ENCODE data around the gene TBX15. TPM values are rescaled to one million over a fixed set of nuclear protein-coding genes. Genes with fewer than 3 reads are reported as not detected.

The TBX15 gene
- total and polyA plus RNA-seq, 4 donors = 0.07 to 0.31 (median 0.24) TPM

DNA sequence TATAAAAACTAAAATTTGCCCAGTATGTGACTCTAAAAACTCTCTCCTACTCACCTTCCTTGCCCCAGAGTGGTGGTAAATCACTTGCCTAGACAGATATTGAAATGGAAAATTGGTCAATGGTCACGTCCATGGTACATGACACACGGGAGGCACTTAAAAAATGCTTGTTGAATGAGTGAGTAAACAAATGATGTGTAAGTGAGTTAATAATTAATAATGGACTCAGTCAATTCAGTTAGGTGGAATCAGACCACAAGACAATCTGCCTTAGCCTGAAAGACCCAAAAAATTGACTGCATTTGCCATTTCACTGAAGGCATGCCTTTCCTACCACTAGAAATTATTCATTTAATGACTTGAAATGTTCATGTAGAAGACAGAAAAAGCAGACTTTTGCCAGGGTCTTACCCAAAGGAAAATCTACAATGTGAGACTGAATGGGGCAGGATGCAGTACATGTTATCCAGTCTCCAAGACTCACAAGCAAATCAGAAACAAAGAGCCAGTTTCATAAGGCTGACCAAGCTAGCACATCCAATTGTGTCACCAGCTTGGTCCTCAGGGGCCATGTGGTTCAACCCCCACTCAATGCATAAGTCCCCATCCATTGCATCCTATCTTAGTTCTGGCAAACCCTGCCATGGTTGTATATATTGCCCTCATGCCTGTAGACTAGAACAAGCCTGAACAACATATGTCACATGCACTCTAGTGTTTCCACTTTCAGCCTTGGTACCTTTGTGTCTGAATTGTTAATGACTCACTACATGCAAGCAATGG is 73.6 kb downstream of the TBX15 start:
- H3K4me3 ChIP-seq = no peak overlapping the region
- H3K9ac ChIP-seq (ENCODE audit: insufficient read depth in 1 of 2, low read length in 2 of 2) = no peak overlapping the region
- 39 to 67% methylated on average over 2 of the region's 2 CpGs for WGBS, 2 donors
- TF ChIP-seq, protein P1, sequence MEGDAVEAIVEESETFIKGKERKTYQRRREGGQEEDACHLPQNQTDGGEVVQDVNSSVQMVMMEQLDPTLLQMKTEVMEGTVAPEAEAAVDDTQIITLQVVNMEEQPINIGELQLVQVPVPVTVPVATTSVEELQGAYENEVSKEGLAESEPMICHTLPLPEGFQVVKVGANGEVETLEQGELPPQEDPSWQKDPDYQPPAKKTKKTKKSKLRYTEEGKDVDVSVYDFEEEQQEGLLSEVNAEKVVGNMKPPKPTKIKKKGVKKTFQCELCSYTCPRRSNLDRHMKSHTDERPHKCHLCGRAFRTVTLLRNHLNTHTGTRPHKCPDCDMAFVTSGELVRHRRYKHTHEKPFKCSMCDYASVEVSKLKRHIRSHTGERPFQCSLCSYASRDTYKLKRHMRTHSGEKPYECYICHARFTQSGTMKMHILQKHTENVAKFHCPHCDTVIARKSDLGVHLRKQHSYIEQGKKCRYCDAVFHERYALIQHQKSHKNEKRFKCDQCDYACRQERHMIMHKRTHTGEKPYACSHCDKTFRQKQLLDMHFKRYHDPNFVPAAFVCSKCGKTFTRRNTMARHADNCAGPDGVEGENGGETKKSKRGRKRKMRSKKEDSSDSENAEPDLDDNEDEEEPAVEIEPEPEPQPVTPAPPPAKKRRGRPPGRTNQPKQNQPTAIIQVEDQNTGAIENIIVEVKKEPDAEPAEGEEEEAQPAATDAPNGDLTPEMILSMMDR (IDR thresholded peaks at IDR 0.05; ENCODE audit: control extremely low read depth, extremely low read depth) = no peak
- no peaks in the 10 kb centered on the region for H3K27me3 ChIP-seq (ENCODE audit: control insufficient read depth in 3 of 3, insufficient read depth in 3 of 3, low read length in 2 of 3)
- DNase-seq (no peak), ATAC-seq (ENCODE audit: insufficient read depth, low FRiP score) (no peak)
- no peak overlapping the region for H3K27ac ChIP-seq (ENCODE audit: low read depth in 1 of 2, low read length in 1 of 2)
- H3K4me1 ChIP-seq (ENCODE audit: control insufficient read depth in 5 of 5, insufficient read depth in 5 of 5, low read length in 5 of 5) = no peaks in the 10 kb centered on the region
- H3K9me3 ChIP-seq (ENCODE audit: control insufficient read depth in 4 of 4, insufficient read depth in 3 of 4, low read length in 3 of 4) = no peaks in the 10 kb centered on the region
- H3K36me3 ChIP-seq (ENCODE audit: control insufficient read depth in 4 of 4, insufficient read depth in 4 of 4, low read length in 4 of 4) = no peaks in the 10 kb centered on the region

DNA sequence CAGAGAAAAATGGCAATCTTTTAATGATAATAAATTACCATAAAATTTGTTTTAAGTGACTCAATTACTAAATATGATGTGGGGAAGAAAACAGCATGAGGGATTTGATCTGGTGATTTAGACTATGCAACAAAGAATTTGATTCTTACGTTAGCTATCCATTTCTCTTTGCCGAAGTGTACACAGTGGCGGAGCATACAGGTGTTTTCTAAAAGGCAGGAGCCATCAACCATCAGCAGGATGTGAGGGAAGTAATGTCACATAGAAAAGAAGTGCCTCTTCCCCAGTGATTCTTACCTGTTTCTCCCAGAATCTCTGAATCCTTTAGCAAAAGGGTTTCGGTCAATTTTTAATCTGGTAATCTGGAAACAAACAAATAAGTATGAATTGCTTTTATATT is 74.3 kb downstream of the TBX15 start:
- Histone ChIP-seq H3K36me3 (ENCODE audit: control insufficient read depth in 4 of 4, insufficient read depth in 4 of 4, low read length in 4 of 4) (no peaks in the 10 kb centered on the region), H3K9ac (ENCODE audit: insufficient read depth in 1 of 2, low read length in 2 of 2) (no peak overlapping the region), H3K4me3 (no peak overlapping the region), H3K4me1 (ENCODE audit: control insufficient read depth in 5 of 5, insufficient read depth in 5 of 5, low read length in 5 of 5) (no peaks in the 10 kb centered on the region), H3K9me3 (ENCODE audit: control insufficient read depth in 4 of 4, insufficient read depth in 3 of 4, low read length in 3 of 4) (no peaks in the 10 kb centered on the region), H3K27me3 (ENCODE audit: control insufficient read depth in 3 of 3, insufficient read depth in 3 of 3, low read length in 2 of 3) (peaks cover 0 to under 1% (median 0%) of the 10 kb centered on the region in 3 donors), H3K27ac (ENCODE audit: low read depth in 1 of 2, low read length in 1 of 2) (no peak overlapping the region)
- TF ChIP-seq, protein P1 (IDR thresholded peaks at IDR 0.05; ENCODE audit: control extremely low read depth, extremely low read depth) = no peak
- DNase-seq = no peak
- 90 to 91% methylated on average over 4 of the region's 4 CpGs for WGBS, 2 donors
- ATAC-seq (ENCODE audit: insufficient read depth, low FRiP score) = no peak

DNA sequence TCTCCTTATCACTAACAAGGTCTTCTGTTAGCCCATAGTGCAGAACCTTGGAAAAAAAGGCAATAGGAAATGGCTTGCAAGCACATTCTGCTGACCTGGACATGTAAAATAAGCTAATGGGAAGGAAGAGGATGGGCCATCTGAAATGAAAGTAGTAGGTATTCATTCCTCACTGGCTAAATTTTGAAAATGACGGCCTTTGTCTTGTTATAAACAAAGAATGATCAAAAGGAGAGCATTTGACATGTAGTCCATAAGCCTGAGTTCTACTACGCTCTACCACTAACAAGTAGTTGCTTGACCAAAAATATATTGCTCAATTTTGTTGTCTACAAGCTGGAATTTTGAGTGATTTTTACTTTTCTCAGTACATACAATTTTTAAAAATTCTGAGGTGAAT is 75.6 kb downstream of the TBX15 start:
- 74 to 76% methylated on average over 2 of the region's 2 CpGs for WGBS, 2 donors
- ATAC-seq (ENCODE audit: insufficient read depth, low FRiP score) (no peak), DNase-seq (no peak)
- no peak overlapping the region for H3K4me3 ChIP-seq
- H3K9me3 ChIP-seq (ENCODE audit: control insufficient read depth in 4 of 4, insufficient read depth in 3 of 4, low read length in 3 of 4) = no peaks in the 10 kb centered on the region
- peaks cover 0 to 4% (median 0%) of the 10 kb centered on the region in 3 donors for H3K27me3 ChIP-seq (ENCODE audit: control insufficient read depth in 3 of 3, insufficient read depth in 3 of 3, low read length in 2 of 3)
- no peak overlapping the region for H3K27ac ChIP-seq (ENCODE audit: low read depth in 1 of 2, low read length in 1 of 2)
- H3K9ac ChIP-seq (ENCODE audit: insufficient read depth in 1 of 2, low read length in 2 of 2) = no peak overlapping the region
- H3K4me1 ChIP-seq (ENCODE audit: control insufficient read depth in 5 of 5, insufficient read depth in 5 of 5, low read length in 5 of 5) = no peaks in the 10 kb centered on the region
- TF ChIP-seq, protein P1 (IDR thresholded peaks at IDR 0.05; ENCODE audit: control extremely low read depth, extremely low read depth) = no peak
- H3K36me3 ChIP-seq (ENCODE audit: control insufficient read depth in 4 of 4, insufficient read depth in 4 of 4, low read length in 4 of 4) = no peaks in the 10 kb centered on the region

Measured in lung (tissue), 12 donors.